Measurements from ENCODE around the gene NTSR2.

NTSR2 gene

DNA sequence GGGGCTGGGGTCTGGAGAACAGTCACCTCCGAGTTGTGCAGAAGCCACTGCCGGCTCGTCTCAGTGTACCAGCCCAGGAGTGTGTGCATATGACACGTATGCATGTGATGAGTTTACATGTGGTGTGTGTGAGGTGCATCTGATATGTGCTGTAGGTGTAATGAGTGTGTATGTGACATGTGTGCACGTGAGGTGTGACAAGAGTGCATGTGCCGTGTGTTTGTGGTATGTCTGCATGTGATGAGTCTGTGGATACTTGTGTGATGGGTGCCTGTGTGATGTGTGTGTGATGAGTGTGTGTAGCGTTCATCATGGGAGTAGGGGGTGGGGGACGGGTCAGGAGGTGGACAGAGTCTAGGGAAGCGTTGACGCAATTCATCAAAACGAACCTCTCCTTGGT is 12.8 kb downstream of the NTSR2 start:
- DNase-seq = no peak

DNA sequence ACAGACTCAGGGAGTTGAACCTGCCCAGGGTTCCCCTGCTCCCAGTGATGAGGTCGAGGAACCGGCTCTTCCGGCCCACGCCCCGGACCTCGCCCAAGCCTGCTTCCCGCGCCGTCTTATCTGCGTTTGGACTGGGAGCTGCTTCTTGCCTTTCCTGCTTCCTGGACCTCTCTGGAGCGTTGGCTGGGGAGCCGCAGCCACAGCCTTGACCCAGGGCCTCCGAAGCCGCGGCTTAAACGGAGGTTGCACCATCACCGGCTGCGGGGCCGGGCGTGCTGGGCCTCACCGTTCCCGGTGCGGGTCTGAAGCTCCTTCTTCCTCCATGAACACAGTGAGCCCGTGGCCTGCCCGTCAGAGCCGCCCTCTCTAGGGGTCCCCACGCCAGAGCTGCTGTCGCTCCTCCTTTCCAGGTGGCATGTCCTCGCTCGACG is 13.3 kb downstream of the NTSR2 start:
- no peak for DNase-seq

DNA sequence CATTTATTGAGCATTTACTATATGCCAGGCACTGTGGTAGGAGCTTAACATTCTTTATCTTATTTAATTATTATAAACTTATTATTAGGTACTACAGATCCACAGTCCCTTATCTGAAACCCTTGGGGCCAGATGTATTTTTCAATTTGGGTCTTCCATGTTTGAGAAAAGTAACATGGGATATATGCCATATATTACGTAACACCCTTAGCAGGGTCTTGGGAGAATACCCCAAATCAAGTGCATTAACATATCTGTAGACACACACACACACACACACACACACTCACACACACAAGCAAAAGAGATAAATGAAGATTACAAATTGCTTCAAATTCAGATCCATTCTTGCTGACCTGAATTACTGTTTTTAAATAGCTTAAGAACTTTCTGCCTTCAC is 13.7 kb downstream of the NTSR2 start:
- no peak for DNase-seq

GRCh38 chr2:11655495-11655894 is 14.5 kb downstream of the NTSR2 start:
- no peak for DNase-seq

DNA sequence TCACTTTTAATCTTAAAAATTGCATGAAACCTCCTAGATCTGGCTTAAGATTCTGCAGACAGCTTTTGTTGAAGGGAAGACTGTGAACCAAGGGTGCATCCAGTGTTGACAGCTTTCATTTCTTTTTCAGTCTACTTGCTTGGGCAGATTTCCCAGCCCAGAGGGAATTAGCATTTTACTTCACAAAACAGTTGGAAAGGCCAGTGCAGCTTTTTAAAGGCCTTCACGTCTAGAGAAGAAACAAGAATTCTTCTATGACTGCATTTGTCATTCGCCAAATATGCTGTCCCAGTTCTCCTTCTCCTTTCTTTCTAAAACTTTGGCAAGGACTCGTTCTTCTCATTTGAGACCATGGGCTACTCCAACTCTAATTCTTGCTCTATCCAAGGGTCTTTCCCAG is 17.4 kb downstream of the NTSR2 start:
- DNase-seq = no peak

GRCh38 chr2:11651856-11652548 is 18.0 kb downstream of the NTSR2 start:
- DNase-seq = no peak

DNA sequence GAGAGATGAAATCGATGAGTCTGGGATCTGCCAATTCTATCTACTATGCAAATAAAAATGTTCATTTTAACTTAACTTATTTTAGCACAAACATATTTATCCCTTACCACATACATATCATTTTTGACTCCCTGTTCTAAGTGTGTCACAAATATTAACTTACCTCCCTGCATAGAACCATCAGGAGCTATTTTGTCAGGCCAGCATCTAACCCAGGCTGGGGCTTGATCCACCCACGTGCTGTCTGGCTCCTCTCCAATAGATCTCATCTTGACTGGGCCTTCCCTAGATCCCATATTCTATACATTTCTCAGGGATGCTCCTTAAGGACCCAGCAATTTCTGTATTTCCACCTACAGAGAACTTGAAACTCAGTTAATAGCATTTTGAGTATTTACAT is 20.9 kb downstream of the NTSR2 start:
- DNase-seq = no peak

GRCh38 chr2:11647834-11648600 is 22.0 kb downstream of the NTSR2 start:
- no peak for DNase-seq

DNA sequence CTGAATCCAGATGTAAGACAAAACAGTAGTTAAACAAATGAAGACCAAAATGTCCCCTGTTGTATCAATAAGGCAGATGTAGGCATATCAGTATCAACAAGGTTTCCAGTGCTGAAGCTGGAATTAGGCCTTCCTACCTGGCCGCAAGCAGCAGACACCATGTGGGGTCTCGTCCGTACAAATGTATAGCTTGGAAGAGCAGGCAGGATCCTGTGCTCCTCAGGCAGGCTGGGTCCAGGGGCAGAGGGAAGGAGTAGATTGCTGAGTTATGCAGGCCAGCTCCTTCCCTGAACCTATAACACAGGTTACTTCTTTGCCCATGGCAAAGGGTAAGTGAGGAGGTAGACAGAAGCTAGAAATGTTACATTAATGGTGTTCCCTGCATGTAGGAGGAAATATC is 23.5 kb downstream of the NTSR2 start:
- no peak for DNase-seq

DNA sequence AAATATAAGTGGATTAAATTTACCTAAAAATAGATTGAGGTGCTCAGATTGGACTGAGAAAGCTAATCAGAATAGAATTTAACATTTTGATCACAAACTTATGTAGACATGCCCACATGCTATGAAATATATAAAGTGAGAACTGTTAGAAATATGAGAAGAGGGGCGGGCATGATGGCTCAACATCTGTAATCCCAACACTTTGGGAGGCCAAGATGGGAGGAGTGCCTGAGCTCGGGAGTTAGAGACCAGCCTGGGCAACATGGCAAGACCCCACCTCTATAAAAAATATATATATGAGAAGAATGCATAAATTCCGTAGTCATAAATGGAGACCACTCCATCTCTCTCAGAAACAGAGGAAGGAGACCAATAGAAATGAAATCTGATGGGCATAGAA is 25.7 kb downstream of the NTSR2 start:
- DNase-seq = no peak

DNA sequence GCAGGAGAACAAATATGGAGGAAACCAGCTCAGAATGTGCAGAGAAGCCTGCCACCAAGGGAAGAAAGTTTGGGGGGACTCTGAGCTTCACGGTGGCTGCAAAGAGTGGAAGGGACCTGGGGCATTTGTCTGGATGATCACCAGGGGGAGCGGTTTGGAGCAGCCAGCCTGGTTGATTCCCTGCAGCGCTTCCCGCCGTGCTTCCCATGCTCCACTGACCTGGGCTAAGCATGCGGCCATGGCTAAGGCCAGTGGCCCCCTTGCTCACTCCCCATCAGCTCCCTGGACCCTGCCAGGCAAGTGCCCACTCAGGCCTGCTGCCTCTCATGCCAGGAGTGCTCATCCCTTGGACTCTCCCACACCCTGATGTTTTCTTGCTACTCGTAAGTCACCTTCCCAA is 27.0 kb downstream of the NTSR2 start:
- no peak for DNase-seq

DNA sequence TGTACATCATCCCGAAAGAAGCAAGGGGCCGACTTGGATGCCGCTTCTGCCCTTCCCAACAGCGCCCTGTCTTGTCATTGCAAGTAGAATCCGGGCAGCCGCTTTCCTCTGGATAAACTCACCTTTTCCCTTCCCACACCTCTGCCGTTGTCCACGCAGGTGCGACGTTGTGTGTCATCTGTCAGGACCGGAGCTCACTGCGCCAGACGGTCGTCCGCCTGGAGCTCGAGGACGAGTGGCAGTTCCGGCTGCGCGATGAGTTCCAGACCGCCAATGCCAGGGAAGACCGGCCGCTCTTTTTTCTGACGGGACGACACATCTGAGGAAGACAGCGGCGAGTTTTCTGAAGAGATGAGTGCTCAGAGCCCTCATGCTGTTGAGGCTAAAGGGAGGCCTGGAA is 29.9 kb downstream of the NTSR2 start:
- no peak for DNase-seq

- DNase-seq = no peak
Observed at GRCh38 chr2:11639503-11639902, 30.5 kb downstream of the NTSR2 start.

DNA sequence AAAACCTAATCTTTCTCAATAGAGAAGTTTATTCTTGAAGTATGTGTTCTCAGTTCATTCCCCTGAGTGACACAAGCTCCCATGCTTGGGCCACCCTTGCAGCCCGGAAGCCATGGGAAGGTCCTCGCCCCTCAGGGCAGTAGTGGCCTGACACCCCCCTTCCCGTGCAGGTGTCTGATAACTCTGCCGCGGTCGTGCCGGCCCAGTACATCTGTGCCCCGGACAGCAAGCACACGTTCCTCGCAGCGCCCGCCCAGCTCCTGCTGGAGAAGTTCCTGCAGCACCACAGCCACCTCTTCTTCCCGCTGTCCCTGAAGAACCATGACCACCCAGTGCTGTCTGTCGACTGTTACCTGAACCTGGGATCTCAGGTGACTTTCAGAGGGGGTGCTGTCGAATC is 32.4 kb downstream of the NTSR2 start:
- DNase-seq = no peak

DNA sequence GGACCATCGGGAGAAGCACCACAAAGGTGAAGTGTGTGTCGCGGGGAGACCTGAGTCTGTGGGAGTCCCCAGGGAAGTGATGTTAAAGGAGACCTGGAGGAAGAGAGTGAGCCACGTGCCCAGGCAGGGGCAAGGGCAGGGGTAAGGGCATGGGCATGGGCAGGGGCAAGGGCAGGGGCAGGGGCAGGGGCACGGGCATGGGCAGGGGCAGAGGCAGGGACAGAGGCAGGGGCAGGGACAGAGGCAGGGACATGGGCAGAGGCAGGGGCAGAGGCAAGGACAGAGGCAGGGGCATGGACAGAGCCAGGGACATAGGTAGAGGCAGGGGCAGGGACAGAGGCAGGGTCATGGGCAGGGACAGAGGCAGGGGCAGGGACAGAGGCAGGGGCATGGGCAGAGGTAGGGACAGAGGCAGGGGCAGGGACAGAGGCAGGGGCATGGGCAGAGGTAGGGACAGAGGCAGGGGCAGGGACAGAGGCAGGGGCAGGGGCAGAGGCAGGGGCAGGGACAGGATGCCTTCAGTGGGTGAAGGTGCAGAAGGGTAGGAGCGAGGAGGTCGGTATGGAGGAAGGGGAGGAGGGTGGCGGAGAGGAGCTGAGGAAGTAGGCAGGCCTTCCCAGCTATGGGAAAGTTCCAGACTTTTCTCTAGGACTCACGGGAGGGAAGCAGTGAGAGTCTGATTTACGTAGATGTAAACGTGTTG is 33.3 kb downstream of the NTSR2 start:
- no peak for DNase-seq

DNA sequence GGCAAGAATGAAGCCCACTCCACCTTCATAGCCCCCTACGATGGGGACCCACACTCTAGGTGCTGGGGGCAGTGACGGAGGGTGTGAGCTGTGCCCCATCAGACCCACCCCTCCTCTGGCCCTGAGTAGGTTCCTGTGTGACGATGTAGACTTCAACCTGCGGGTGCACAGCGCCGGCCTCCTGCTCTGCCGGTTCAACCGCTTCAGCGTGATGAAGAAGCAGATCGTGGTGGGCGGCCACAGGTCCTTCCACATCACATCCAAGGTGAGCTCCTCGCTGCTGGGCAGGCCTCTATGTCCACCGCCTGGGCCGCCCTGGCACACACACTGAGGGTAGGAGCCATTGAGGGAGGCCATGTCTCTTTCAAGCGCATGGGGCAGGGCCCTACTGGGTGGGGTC is 34.9 kb downstream of the NTSR2 start:
- no peak for DNase-seq

DNA sequence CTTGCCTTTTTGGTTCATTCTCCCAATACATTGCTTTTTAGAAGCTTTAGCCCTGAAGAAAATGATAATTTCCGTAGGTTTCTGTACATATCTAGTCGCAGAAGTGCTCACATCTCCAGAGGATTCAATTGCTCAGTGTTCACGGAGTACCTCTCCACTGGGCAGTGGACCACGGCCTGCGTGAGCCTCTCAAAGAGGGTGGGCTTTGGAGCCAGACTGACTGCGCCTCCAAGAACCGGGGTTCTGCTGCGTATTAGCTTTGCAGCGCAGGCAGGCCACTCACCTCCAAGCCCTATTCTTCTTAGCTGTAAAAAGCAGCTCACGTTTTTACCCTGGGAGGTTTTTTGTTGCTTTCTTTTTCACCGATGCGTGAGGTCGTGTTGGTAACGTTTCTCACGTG is 35.4 kb downstream of the NTSR2 start:
- no peak for DNase-seq

DNA sequence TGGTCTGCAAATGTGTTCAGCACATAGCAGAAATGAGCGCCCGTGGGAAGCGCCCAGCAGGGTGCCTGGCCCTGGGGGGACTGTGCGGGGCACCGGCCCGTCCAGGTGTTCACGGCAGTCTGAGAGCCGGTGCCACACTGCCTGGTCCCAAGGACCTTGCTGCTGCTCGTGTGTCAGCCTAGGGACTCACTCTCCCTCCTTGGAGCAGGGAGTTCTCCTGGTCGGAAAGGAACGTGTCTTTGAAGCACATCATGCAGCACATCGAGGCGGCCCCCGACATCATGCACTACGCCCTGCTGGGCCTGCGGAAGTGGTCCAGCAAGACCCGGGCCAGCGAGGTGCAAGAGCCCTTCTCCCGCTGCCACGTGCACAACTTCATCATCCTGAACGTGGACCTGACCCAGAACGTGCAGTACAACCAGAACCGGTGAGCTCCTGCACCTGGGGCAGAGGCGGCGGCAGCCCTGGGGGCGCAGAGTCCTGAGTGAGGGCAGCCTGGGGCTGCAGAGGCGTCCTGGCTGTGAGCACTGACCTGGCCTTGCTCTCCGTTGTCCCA is 36.0 kb downstream of the NTSR2 start:
- no peak for DNase-seq

DNA sequence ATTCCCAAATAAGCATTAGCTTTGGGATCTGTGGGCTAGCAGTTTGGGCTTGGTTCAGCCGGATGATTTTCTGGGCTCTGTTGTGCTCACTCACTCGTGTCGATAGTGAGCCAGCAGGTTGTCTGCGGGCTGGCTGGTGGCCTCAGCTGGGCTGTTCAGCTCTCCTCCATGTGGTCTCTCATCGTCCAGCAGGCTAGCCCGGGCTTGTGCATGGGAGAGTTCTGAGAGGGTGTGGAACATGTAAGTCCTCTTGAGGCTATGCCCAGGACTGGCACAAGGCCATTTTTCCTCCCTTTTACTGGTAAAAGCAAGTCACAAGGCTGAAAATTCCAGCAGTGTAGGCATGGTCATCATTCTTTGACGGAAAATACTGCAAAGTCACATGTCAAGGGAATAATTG is 38.5 kb downstream of the NTSR2 start:
- no peak for DNase-seq

DNA sequence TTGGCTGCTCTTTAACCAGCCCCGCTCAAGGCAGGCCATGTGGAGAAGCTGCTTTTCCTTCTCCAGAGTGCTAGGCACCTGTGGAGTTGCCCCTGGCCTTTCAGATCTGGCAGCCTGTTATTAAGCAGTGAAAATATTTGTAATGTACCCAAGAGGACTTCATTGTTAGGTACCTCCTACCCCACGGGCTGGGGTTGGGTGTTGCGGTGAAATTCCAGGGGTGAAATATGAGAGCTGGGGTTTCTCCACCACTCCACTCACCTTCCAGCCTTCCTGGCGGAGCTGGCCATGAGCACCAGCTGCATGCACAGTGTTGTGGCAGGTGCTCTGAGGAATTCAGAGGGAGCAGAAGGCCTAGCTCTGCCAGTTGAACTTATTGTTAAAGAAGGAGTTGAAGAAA is 39.1 kb downstream of the NTSR2 start:
- no peak for DNase-seq

DNA sequence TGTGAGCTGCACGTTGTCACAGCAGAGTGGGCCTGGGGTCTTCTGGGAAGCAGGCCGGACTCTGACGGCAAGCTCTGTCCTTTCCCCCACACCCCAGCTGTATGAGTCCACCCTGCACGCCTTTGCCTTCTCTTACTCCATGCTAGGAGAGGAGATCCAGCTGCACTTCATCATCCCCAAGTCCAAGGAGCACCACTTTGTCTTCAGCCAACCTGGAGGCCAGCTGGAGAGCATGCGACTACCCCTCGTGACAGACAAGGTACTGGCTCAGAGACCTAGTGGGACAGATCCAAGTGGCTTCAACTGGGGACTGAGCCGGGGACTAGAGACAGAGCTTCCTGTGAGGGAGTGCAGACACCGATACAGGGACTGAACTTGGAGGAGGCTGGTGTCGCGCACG is 40.1 kb downstream of the NTSR2 start:
- no peak for DNase-seq

DNA sequence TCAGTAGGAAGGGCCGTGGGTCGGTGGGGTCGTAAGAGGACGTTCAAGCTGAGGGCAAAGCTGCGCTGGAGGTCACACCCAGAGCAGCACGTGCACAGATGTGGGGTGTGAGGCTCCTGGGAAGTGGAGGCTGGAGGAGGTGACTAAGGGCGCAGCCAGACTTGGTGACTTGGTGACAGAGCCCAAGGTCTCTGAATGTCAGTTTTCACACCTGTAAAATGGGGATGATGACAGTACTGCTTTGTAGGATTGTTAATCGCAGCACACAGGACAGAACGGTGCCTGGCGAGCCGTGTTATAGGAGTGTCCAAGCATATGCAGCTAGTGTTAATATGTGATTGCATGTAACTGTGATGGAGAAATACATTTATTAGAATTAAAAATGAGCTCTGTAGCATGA is 40.8 kb downstream of the NTSR2 start:
- DNase-seq = no peak

DNA sequence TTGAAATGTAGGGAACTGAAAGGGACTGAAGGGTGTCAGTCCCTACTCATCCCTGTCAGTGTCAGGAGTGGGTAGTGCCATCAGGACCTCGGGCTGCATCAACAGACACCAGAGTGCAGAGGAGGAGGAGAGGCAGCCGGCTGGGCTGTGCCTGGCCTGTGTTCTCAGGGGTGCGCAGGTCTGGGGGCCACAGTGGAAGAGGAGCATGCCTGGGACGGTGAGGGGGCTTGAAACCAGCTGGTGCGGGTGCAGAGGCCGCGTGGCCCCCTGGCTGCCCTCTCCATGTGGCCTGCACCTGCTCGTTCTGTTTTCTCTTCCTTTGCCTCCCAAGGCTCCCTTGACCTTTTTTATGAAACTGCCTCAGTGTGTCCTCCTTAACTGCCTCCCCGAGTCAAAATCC is 41.3 kb downstream of the NTSR2 start:
- no peak for DNase-seq

GRCh38 chr2:11625671-11626070 is 44.3 kb downstream of the NTSR2 start:
- no peak for DNase-seq
